ENCODE results near the gene SPATS2.

SPATS2 gene

DNA sequence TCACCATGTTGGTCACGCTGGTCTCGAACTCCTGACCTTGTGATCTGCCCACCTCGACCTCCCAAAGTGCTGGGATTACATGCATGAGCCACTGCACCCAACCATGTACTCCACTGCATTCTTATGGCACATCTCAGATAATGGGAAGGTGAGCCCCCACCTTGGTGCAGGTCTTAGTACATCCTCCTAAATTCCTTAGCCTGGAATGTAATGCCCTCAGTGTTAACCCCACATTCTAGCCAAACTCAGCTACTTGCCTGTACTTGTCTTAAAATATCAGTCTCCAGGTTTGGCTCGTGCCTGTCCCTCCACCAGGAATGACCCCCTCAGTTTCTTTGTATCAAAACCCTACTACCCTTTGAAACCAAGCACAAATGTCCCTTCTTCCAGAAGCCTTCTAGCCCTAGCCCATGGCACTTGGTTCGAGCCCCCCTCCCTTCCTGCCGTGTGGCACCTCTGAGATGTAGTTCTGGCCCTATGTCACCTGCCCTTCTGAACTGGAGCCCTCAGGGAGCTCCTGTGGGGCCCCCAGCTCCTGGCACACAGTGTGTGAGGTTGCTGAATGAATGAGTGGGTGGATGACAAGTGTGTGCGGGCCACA lies 179.9 kb downstream of the SPATS2 start:
- no peak overlapping the region for H3K27ac ChIP-seq (ENCODE audit: low read depth, low read length)
- H4K20me1 ChIP-seq (ENCODE audit: control insufficient read depth, insufficient read depth, low read depth, low read length), result no peaks in the 10 kb centered on the region
- no peaks in the 10 kb centered on the region for H3K79me2 ChIP-seq (ENCODE audit: control insufficient read depth, low read length)
- H3K4me1 ChIP-seq (ENCODE audit: control insufficient read depth, low read length), result peaks cover 59% of the 10 kb centered on the region
- no peaks in the 10 kb centered on the region for H3F3A ChIP-seq (ENCODE audit: control insufficient read depth, insufficient read depth)
- no peak overlapping the region for H3K4me2 ChIP-seq (ENCODE audit: low read length)
- H3K4me3 ChIP-seq (ENCODE audit: low read length), result no peak overlapping the region
- H3K9me2 ChIP-seq (replicated peaks; ENCODE audit: control insufficient read depth, low read length), result no peaks in the 10 kb centered on the region
- peaks cover 10% of the 10 kb centered on the region; the same call in 1 of the 2 replicates for H3K27me3 ChIP-seq (ENCODE audit: control insufficient read depth, low read length)
- H3K36me3 ChIP-seq (ENCODE audit: control insufficient read depth, low read length), result no peaks in the 10 kb centered on the region
- H3K9me3 ChIP-seq (ENCODE audit: control insufficient read depth, insufficient read depth, low read length), result no peaks in the 10 kb centered on the region
- TF ChIP-seq, protein P1, sequence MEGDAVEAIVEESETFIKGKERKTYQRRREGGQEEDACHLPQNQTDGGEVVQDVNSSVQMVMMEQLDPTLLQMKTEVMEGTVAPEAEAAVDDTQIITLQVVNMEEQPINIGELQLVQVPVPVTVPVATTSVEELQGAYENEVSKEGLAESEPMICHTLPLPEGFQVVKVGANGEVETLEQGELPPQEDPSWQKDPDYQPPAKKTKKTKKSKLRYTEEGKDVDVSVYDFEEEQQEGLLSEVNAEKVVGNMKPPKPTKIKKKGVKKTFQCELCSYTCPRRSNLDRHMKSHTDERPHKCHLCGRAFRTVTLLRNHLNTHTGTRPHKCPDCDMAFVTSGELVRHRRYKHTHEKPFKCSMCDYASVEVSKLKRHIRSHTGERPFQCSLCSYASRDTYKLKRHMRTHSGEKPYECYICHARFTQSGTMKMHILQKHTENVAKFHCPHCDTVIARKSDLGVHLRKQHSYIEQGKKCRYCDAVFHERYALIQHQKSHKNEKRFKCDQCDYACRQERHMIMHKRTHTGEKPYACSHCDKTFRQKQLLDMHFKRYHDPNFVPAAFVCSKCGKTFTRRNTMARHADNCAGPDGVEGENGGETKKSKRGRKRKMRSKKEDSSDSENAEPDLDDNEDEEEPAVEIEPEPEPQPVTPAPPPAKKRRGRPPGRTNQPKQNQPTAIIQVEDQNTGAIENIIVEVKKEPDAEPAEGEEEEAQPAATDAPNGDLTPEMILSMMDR (IDR thresholded peaks at IDR 0.05; ENCODE audit: low read depth, low read length, poor library complexity, severe bottlenecking), result no peak
- no peak for TF ChIP-seq EZH2phosphoT487 (IDR thresholded peaks at IDR 0.05; ENCODE audit: borderline replicate concordance, low read length)

DNA sequence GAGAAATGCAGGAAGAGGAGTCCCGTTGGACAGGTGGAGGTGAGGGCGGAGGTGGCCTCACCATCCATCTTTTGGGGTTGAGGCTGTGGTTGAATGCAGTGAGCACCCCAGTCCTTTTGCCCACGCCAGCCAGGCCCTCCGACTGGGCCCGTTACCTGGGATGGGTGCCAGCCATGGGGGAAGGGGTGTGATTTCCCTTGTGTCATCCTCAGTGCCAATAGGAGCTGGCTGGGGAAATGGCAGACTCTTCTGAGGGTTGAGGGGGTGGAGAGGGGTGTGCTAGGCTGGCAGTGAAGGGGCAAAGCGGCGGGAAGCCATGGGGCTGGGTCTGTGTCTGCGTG lies 181.2 kb downstream of the SPATS2 start:
- Histone ChIP-seq H3K27ac (ENCODE audit: low read depth, low read length) (no peak overlapping the region), H3K4me1 (ENCODE audit: control insufficient read depth, low read length) (peaks cover 67% of the 10 kb centered on the region), H3K79me2 (ENCODE audit: control insufficient read depth, low read length) (no peaks in the 10 kb centered on the region), H3K4me3 (ENCODE audit: low read length) (peak overlapping the region; percentile 71), H4K20me1 (ENCODE audit: control insufficient read depth, insufficient read depth, low read depth, low read length) (no peaks in the 10 kb centered on the region), H3F3A (ENCODE audit: control insufficient read depth, insufficient read depth) (0 out of 2 replicates have a peak, but pooled peaks cover 2% of the 10 kb centered on the region), H3K4me2 (ENCODE audit: low read length) (peak overlapping the region; percentile 83), H3K9me3 (ENCODE audit: control insufficient read depth, insufficient read depth, low read length) (no peaks in the 10 kb centered on the region), H3K27me3 (ENCODE audit: control insufficient read depth, low read length) (peaks cover 10% of the 10 kb centered on the region; the same call in 1 of the 2 replicates), H3K36me3 (ENCODE audit: control insufficient read depth, low read length) (no peaks in the 10 kb centered on the region), H3K9me2 (replicated peaks; ENCODE audit: control insufficient read depth, low read length) (no peaks in the 10 kb centered on the region)
- TF ChIP-seq EZH2phosphoT487 (IDR thresholded peaks at IDR 0.05; ENCODE audit: borderline replicate concordance, low read length), result no peak
- TF ChIP-seq, protein P1 (IDR thresholded peaks at IDR 0.05; ENCODE audit: low read depth, low read length, poor library complexity, severe bottlenecking), result no peak

DNA sequence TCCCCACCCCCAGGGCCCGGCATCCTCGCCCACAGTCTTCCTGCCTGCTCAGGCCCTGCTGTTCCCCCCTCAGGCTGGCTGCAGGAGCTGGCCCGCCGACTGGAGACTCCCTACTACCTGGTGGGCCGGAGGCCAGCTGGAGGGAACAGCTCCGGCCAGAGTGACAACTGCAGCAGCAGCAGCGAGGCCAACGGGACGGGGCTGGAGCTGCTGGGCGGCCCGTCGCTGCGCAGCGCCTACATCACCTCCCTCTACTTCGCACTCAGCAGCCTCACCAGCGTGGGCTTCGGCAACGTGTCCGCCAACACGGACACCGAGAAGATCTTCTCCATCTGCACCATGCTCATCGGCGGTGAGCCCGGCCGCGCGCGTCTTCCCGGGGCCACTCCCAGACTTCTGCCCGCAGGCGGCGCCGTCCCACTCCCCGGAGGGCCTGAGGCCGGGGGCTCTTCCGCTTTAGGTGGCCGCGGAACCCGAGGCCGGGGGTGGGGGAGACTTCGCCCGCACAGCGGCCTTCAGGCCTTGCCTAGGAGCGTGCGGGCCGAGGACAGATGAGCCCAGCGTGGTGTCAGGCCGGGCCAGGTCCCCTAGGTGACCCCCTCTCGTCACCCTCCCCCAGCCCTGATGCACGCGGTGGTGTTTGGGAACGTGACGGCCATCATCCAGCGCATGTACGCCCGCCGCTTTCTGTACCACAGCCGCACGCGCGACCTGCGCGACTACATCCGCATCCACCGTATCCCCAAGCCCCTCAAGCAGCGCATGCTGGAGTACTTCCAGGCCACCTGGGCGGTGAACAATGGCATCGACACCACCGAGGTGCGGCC lies 181.8 kb downstream of the SPATS2 start:
- Histone ChIP-seq H3K4me2 (ENCODE audit: low read length) (peak overlapping the region; percentile 83), H3F3A (ENCODE audit: control insufficient read depth, insufficient read depth) (0 out of 2 replicates have a peak, but pooled peaks cover 2% of the 10 kb centered on the region), H3K4me3 (ENCODE audit: low read length) (peak overlapping the region; percentile 71), H3K36me3 (ENCODE audit: control insufficient read depth, low read length) (no peaks in the 10 kb centered on the region), H3K4me1 (ENCODE audit: control insufficient read depth, low read length) (peaks cover 66% of the 10 kb centered on the region), H3K27ac (ENCODE audit: low read depth, low read length) (no peak overlapping the region), H3K79me2 (ENCODE audit: control insufficient read depth, low read length) (no peaks in the 10 kb centered on the region), H4K20me1 (ENCODE audit: control insufficient read depth, insufficient read depth, low read depth, low read length) (no peaks in the 10 kb centered on the region), H3K27me3 (ENCODE audit: control insufficient read depth, low read length) (peaks cover 10% of the 10 kb centered on the region; the same call in 1 of the 2 replicates), H3K9me3 (ENCODE audit: control insufficient read depth, insufficient read depth, low read length) (no peaks in the 10 kb centered on the region), H3K9me2 (replicated peaks; ENCODE audit: control insufficient read depth, low read length) (no peaks in the 10 kb centered on the region)
- no peak for TF ChIP-seq EZH2phosphoT487 (IDR thresholded peaks at IDR 0.05; ENCODE audit: borderline replicate concordance, low read length)
- TF ChIP-seq, protein P1 (IDR thresholded peaks at IDR 0.05; ENCODE audit: low read depth, low read length, poor library complexity, severe bottlenecking), result peak; percentile 47
